ENCODE data around the gene MOSPD3.

MOSPD3 gene

DNA sequence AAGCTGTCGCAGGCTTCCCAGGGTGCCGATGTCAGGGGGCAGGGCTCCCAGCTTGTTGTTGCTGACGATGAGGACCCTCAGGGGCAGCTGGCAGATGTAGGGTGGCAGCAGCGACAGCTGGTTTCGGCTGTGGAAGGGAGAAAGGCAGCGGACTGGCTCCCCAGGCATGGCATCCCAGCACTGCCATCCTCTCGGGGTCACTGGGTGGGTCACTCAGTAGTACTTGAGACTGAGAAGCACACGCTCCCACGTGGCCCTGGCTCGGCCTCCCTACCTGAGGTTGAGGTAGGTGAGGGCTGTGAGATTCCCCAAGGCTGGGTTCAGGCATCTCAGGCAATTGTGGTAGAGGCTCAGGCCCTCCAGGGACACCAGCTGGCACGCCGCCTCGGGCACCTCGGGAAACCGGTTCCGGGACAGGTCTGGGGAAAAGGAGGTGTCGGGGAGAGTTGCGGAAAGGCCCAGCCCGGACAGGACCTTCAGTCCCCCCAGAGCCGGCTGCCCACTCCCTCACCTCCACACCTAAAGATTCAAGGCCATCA is 30.2 kb upstream of the MOSPD3 start:
- no peak for TF ChIP-seq POU2F2 (IDR thresholded peaks at IDR 0.05; ENCODE audit: low read depth, low read length)
- DNase-seq (ENCODE audit: insufficient read length, low spot score) (no peak), FAIRE-seq (no peak)

DNA sequence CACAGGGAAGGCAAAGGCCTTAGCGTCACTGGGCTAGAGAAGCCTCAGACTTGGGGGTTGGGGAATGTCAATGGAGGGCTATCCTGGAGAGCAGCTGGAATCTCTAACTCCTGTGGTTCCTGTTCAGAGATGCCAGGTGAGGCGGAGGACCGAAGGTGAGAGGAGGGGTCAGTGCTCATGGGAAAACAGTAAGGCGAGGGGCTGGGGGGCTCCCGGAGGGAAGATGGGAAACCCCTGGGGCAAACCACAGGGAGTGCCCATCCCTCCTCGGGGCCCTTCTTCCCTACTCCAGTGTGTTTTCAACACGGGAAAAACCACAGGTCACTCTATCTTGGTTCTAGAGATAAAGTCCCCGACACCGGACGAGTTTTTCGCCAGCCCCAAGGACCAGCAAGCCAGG is 29.7 kb upstream of the MOSPD3 start:
- FAIRE-seq (no peak), DNase-seq (ENCODE audit: insufficient read length, low spot score) (no peak)
- TF ChIP-seq POLR2AphosphoS5 (IDR thresholded peaks at IDR 0.05; ENCODE audit: low read depth, low read length) (no peak), SPI1 (IDR thresholded peaks at IDR 0.05; ENCODE audit: low read depth, low read length) (no peak)

DNA sequence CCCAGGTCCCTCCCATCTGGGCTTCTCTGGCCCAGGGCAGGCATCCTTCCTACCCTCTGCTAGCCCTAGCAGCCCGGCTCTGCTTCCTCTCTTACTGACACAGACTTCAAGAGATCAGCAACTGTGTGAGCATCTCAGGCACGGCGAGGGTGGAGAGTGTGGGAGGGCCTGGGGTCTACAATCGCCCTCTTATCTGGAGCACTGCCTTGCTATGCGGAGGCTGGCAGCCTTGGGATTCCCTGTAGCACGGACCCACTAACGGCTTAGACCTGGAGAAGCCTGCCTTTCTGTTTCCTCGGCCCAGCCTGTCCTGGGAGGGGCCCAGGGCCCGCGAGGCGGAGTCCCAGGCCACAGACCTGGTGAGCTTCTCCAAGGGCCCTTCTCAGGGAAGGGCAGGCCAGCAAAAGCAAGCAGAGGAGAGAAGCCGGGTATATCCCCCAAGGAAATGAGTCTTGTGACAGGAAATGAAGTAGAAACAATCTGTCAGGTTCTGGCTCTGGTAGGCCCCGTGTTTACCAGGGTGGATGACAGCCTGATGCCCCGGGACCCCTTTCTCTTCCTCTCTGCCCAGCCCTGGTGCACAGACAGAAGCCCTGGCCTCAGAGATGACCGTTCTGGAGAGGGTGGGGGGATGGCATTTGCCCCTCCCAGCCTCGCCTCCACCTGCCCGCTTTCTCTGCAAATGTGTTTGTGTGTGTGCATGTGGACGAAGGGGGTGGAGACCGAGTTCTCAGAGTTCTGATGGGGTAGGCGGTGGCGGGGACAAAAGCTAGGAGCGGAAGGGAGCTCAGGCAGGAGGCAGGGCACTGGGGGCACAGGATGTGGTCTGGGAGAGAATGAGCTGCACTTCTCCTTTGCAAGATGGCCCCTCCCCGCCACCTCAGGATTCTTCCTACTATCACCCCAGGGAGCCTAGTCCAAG is 28.9 kb upstream of the MOSPD3 start:
- TF ChIP-seq POLR2A (IDR thresholded peaks at IDR 0.05; ENCODE audit: low read depth, low read length) (no peak), PAX5 (IDR thresholded peaks at IDR 0.05; ENCODE audit: insufficient read depth, low read length, severe bottlenecking) (no peak), SPI1 (IDR thresholded peaks at IDR 0.05; ENCODE audit: low read depth, low read length) (peak; percentile 2; the same call in 1 of the 2 replicates), POLR2AphosphoS5 (IDR thresholded peaks at IDR 0.05; ENCODE audit: low read depth, low read length) (no peak), POU2F2 (IDR thresholded peaks at IDR 0.05; ENCODE audit: low read depth, low read length) (no peak)
- FAIRE-seq = peak; percentile 93
- no peak for DNase-seq (ENCODE audit: insufficient read length, low spot score)

DNA sequence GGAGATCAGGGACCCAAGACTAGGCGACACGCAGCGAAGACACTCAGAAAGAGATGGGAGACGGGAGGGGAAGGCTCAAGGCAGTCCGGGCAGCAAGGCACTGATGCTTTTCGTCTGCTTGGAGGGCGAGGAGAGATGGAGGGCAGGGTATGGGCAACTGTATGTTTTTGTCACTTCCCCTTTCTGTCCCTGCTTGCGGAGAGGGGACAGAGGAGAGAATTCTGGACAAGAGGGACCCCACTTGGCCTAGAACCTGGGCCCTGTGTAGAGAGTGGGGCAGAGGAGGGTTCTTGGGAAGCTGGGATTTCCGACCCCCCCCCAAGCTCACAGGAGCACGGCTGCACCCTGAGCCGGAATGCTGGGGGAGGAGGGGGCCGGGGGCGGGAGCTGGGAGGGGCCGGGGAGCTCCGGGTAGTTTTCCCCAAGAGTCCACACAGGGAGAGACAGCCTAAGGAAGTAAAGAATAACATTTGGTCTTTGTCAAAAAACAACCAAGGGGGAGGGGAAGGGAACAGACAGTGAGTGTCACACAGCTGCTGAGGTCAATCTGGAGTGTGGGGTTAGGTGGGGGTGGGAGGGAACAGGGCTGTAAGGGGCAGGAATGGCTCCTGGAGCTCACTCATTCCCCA is 28.2 kb upstream of the MOSPD3 start:
- TF ChIP-seq POLR2AphosphoS5 (IDR thresholded peaks at IDR 0.05; ENCODE audit: low read depth, low read length) (no peak), SPI1 (IDR thresholded peaks at IDR 0.05; ENCODE audit: low read depth, low read length) (peak; percentile 86)
- peak; percentile 23 for FAIRE-seq
- DNase-seq (ENCODE audit: insufficient read length, low spot score) = no peak

DNA sequence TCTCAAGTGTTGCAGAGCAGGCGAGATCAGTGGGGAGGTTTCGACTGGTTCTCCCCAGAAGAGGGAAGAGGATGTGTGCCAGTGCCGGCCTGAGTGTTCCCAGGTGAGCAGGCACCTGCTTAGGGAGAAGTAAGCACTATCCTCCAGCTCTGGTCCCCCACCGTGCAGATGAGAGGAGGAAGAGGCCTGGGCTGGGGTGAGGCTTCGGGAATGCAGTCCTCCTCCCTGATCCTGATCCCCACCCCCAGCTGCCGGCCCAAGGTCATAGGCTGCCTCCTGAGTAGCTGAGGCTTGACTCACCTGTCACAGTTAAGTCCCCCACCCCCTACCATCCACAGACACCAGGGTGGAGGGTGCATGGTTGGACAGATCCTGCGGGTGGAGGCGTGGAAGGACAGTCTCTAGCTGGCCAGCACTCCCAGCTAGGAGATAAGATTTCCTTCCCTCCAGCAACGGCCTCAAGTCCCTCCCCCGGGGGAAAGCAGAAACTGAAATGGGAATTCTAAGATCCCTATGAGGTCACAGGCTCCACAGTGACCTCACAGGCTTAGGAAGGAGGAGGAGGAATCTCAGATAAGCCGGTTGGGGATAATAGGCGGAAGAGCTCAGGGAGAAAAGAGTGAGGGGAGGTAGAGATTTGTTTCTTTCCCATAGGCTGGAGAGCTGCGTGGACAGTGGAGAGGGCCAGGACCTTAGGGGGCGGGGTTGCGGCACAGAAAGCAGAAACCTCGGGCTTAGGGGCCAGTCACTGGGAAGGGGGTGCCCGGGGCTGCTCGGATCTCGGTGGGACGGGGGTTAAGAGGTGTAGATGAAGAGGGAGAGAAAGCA is 27.4 kb upstream of the MOSPD3 start:
- FAIRE-seq (peak; percentile 72), DNase-seq (ENCODE audit: insufficient read length, low spot score) (no peak)
- TF ChIP-seq POLR2AphosphoS5 (IDR thresholded peaks at IDR 0.05; ENCODE audit: low read depth, low read length) (no peak), POLR2A (IDR thresholded peaks at IDR 0.05; ENCODE audit: low read depth, low read length) (no peak), SPI1 (IDR thresholded peaks at IDR 0.05; ENCODE audit: low read depth, low read length) (no peak), TAF1 (IDR thresholded peaks at IDR 0.05; ENCODE audit: low read depth, low read length) (no peak), POU2F2 (IDR thresholded peaks at IDR 0.05; ENCODE audit: low read depth, low read length) (no peak), PAX5 (IDR thresholded peaks at IDR 0.05; ENCODE audit: insufficient read depth, low read length, severe bottlenecking) (no peak)

DNA sequence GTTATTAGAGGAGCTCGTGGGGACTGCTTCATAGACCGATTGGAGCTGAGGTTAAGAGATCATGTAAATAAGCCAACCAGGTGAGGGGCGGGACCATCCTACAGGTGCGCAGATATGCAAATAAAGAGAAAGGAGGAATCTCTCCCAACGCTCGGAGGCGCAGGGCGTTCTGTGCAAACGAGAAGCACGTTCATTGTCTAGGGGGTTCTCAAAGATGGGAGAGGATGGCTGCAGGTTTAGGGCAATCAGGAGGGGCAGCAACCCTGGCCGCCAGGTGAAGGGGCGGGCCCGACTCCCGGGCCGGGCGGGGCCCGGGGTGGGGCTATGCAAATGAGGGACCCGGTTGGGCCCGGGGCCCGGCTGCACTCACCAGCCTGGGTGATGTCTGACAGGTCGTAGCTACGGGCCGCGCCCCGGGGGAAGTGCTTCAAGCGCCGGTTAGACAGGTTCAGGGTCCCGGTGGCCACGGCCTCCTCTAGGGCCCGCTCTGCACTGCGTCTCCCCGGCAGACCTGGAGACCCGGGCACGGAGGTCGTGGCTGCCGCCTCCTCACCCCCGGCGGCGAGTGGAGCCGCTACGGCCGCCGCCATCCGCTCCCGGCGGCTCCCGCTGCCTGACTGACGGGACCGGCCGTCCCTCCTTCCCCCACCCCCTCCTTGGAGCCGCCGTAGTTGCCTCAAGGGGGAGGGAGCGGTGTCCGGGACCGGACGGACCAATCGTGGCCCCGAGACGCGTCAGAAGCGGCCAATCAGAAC is 26.7 kb upstream of the MOSPD3 start, which contains the start of gene LRCH4:
Gene LRCH4 (minus strand): TSS at position 619 of the 755 bp plus-strand sequence. CDS start 29 bp downstream, at position 590.
- FAIRE-seq = no peak
- TF ChIP-seq POLR2AphosphoS5 (IDR thresholded peaks at IDR 0.05; ENCODE audit: low read depth, low read length) (peak; percentile 94), TAF1 (IDR thresholded peaks at IDR 0.05; ENCODE audit: low read depth, low read length) (peak; percentile 86), SPI1 (IDR thresholded peaks at IDR 0.05; ENCODE audit: low read depth, low read length) (no peak), POU2F2 (IDR thresholded peaks at IDR 0.05; ENCODE audit: low read depth, low read length) (peak; percentile 85; the same call in 1 of the 2 replicates), POLR2A (IDR thresholded peaks at IDR 0.05; ENCODE audit: low read depth, low read length) (peak; percentile 90), PAX5 (IDR thresholded peaks at IDR 0.05; ENCODE audit: insufficient read depth, low read length, severe bottlenecking) (no peak)
- DNase-seq (ENCODE audit: insufficient read length, low spot score) = no peak

DNA sequence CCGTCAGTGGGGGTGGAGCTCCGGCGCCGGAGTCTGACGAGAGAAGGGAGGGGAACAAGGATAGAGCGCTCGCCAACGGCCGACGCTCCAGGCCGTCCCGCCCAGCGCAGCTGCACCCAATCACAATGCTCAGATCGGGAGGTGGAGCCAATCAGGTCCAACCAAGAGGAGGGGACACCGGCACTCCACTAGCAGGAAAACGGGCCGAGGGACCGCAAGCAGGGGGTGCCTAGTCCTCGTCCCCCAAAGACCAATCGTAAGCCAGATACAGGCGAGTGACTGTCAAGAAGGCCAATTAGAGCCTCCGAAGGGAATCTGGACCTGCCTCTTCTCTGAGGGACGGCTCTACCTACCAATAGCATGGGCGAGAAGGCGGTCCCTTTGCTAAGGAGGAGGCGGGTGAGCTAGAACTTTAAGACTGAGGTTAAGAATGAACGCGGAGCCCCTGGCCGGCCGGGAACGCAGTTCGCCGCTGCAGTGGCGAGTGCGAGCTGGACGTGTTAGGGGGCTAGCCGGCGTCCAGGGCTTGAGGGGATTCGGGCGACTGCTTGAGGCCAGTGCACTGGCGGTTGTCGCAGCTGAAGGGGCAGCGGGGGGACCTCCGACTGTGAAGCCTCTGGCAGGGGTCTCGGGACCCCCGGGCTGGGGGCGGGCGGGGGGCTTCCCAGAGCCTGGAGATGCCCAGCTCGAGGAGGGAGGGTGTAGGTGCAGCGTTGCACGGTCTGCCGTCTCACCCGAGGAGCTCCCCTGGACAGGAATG is 25.9 kb upstream of the MOSPD3 start, which contains the start of gene FBXO24:
Gene FBXO24 (plus strand): TSS at position 63 of the 760 bp plus-strand sequence. CDS start 298 bp downstream, at position 361.
- FAIRE-seq (peak; percentile 100), DNase-seq (ENCODE audit: insufficient read length, low spot score) (peak; percentile 100)
- TF ChIP-seq PAX5 (IDR thresholded peaks at IDR 0.05; ENCODE audit: insufficient read depth, low read length, severe bottlenecking) = no peak
- peak; percentile 57; the same call in 1 of the 2 replicates for TF ChIP-seq TAF1 (IDR thresholded peaks at IDR 0.05; ENCODE audit: low read depth, low read length)

DNA sequence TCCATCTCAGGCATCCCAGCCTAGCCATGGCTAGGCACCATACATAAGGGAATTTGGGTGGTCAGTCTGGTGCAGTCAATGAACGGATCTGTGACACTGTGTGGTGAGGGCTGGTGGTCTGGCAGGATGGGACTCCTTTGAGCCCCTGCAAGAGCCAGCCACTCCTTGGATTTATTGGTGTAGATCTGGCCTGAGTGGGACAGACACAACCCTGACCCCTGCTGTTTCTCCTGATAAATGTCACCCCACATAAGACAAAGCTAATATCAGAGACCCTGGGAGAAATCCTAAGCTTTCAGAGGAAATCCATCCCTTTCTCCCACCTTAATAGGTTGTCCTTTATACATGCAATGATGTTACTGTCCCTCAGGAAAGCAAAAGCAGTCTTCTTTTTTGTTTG is 23.9 kb upstream of the MOSPD3 start:
- no peak for FAIRE-seq
- no peak for DNase-seq (ENCODE audit: insufficient read length, low spot score)

More for the DNA sequence above, 23.9 kb upstream of the MOSPD3 start:
- no peak for TF ChIP-seq SPI1 (IDR thresholded peaks at IDR 0.05; ENCODE audit: low read depth, low read length)
- TF ChIP-seq PAX5 (IDR thresholded peaks at IDR 0.05; ENCODE audit: insufficient read depth, low read length, severe bottlenecking) = no peak
- TF ChIP-seq POLR2A (IDR thresholded peaks at IDR 0.05; ENCODE audit: low read depth, low read length) = no peak
- TF ChIP-seq POU2F2 (IDR thresholded peaks at IDR 0.05; ENCODE audit: low read depth, low read length) = no peak
- TF ChIP-seq POLR2AphosphoS5 (IDR thresholded peaks at IDR 0.05; ENCODE audit: low read depth, low read length) = no peak
- no peak for TF ChIP-seq TAF1 (IDR thresholded peaks at IDR 0.05; ENCODE audit: low read depth, low read length)
